GM12873 (cell line): ENCODE data around the gene LRRK2.

Experiments used
- TF ChIP-seq, protein P1 (sequence below): IDR thresholded peaks from 2 replicates; pipeline ENCODE4 v1.5.1; 2012; ENCODE audit warnings: low read depth, mild to moderate bottlenecking, moderate library complexity, low read length, control low read depth; ENCODE audit not compliant: insufficient read depth; ENCODE audit errors: missing control alignments

LRRK2 gene

GRCh38 chr12:40287369-40287975 lies 62.7 kb downstream of the LRRK2 start:
- TF ChIP-seq, protein P1, sequence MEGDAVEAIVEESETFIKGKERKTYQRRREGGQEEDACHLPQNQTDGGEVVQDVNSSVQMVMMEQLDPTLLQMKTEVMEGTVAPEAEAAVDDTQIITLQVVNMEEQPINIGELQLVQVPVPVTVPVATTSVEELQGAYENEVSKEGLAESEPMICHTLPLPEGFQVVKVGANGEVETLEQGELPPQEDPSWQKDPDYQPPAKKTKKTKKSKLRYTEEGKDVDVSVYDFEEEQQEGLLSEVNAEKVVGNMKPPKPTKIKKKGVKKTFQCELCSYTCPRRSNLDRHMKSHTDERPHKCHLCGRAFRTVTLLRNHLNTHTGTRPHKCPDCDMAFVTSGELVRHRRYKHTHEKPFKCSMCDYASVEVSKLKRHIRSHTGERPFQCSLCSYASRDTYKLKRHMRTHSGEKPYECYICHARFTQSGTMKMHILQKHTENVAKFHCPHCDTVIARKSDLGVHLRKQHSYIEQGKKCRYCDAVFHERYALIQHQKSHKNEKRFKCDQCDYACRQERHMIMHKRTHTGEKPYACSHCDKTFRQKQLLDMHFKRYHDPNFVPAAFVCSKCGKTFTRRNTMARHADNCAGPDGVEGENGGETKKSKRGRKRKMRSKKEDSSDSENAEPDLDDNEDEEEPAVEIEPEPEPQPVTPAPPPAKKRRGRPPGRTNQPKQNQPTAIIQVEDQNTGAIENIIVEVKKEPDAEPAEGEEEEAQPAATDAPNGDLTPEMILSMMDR = no peak

DNA sequence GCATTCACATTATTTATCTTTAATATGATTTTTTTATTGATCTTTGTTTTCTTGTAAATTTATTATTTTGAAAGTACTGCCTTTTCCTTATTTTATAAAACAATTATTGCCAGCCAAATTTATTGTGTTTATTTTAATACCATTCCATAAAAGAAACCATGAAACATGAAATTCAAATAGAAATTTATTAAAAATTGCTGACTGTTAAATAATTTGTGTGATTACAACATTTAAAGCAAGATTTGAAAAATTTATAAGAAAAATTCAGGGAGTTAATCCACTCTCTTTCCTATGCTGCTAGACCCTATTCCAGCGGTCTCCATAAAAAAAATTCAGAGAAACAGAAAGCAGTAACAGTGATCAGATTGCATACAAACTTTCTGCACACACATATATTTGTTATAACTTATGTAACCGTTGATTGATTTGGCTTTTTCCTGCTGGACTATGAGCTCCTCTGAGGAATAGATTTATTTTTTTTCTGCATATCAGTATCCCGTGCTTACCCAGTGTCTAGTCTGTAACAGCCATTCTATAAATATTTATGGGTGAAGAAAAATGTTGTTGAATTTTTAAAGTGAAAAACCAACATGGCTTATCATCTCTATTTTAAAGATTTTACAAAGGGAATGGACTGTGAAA lies 68.1 kb downstream of the LRRK2 start:
- TF ChIP-seq, protein P1 = no peak

DNA sequence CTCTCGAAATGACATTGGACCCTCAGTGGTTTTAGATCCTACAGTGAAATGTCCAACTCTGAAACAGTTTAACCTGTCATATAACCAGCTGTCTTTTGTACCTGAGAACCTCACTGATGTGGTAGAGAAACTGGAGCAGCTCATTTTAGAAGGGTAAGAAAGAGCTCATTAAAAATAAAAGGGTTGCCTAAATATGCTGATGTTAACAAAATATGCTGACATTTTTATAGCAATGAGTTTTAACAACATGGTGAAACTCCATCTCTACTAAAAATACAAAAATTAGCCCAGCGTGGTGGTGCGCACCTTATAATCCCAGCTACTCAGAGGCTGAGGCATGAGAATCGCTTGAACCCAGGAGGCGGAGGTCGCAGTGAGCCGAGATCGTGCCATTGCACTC lies 73.5 kb downstream of the LRRK2 start:
- TF ChIP-seq, protein P1 = no peak

DNA sequence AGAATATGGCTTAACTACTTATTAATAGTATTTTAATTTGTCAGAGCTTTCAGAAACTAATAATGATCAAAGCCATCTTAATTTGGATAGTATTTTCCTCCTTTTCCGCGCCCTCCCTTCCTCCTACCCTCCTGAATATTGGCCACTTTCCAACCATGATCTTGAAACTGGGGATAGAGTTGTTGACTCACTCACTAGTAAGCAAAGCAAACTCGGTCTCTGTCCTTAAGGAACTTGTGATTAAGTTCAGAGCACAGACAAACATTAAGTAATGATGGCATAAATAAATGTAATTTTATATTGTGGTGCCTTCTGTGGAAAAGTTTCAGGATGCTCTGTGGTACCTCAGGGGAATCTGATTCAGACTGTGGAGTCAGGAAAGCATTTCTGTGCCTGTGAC lies 75.7 kb downstream of the LRRK2 start:
- TF ChIP-seq, protein P1 = no peak

- TF ChIP-seq, protein P1 = no peak
These were observed 84.2 kb downstream of the LRRK2 start for GRCh38 chr12:40309001-40309400.

GRCh38 chr12:40310211-40310610 lies 85.4 kb downstream of the LRRK2 start:
- TF ChIP-seq, protein P1 = no peak

DNA sequence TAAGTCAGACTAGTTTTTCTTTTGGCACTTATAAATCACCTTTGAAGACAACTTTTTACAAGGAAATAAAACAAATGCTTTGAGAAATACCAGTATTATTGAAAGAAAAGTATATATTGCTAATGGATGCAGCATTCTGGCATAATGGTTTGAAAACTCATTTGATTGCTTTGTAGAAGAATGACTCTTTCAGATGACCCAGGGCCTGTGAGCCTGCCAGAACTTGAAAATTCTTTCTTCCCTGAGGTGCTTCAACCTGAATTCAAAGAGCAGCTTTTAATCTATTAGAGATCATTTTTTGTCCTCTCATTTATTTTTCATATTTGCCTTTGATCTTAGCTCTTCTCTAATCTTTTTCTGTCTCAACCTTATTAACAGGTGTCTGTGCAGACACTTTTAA lies 87.4 kb downstream of the LRRK2 start:
- TF ChIP-seq, protein P1 = no peak
